ENCODE data around the gene SLC26A2. TPM values are rescaled to one million over a fixed set of nuclear protein-coding genes. Genes with fewer than 3 reads are reported as not detected.
"Not testable (repeated sequence)": the region's sequence is repeated elsewhere in the genome, so short reads cannot be mapped to it uniquely, and the experiment has no call there.

SLC26A2 gene
- total RNA-seq, 1 donor from 2014 or later, result 15.4 TPM

DNA sequence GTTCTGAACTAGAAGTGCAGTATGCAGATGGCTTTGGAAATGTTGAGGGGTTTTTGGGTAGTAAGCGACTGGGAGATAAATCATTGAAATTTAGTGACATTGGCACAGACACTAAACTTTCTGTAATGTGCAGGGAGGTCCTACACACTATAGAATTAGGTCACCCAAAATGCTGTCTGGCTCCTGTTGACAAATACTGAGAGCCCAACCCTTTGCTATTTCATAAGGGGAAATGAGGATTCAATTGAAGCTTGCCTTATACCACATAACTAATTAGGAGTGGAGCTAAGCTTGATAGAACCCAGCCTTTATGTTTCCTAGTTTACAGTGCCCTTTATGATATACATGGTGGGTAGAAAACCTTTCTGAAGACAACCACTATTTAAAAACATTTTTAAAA is 62.6 kb downstream of the SLC26A2 start:
- TF ChIP-seq, protein P1, sequence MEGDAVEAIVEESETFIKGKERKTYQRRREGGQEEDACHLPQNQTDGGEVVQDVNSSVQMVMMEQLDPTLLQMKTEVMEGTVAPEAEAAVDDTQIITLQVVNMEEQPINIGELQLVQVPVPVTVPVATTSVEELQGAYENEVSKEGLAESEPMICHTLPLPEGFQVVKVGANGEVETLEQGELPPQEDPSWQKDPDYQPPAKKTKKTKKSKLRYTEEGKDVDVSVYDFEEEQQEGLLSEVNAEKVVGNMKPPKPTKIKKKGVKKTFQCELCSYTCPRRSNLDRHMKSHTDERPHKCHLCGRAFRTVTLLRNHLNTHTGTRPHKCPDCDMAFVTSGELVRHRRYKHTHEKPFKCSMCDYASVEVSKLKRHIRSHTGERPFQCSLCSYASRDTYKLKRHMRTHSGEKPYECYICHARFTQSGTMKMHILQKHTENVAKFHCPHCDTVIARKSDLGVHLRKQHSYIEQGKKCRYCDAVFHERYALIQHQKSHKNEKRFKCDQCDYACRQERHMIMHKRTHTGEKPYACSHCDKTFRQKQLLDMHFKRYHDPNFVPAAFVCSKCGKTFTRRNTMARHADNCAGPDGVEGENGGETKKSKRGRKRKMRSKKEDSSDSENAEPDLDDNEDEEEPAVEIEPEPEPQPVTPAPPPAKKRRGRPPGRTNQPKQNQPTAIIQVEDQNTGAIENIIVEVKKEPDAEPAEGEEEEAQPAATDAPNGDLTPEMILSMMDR (IDR thresholded peaks at IDR 0.05; ENCODE audit: unreplicated experiment), result no peak
- H3K4me1 Mint-ChIP-seq, result no peaks in the 10 kb centered on the region
- H3K27me3 Mint-ChIP-seq (ENCODE audit: low read depth), result no peaks in the 10 kb centered on the region
- H3K4me3 Mint-ChIP-seq, result no peak overlapping the region
- H3K9me3 Mint-ChIP-seq, result no peaks in the 10 kb centered on the region
- DNase-seq (ENCODE audit: low spot score in 2 of 2, unreplicated experiment in 2 of 2), result no peak
- no peak overlapping the region for H3K27ac Mint-ChIP-seq
- H3K36me3 Mint-ChIP-seq, result peaks cover 35% of the 10 kb centered on the region

DNA sequence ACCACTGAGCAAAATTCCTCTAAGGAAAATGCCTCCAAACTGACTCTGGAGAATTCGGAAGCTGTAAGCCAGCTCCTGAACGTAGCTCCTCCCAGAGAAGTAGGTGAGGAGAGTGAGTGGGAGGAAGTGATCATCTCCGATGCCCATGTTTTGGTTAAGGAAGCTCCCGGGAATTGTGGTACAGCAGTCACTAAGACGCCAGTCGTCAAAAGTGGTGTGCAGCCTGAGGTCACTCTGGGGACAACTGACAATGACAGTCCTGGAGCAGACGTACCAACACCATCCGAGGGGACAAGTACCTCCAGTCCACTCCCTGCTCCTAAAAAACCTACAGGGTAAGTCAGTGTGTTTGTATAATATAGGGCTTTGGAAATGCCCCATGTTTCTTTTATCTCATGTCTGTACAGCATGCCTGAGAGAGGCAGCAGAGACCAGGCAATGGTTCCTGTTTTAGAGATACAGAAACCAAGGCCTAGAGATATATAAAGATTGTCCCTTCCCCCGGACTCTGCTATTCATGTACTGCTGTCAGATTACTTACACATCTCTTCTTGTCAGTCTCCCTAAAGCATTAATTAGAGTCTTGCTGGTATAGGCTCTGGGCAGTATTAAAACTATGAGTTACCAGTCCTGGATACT is 63.9 kb downstream of the SLC26A2 start:
- TF ChIP-seq, protein P1 (IDR thresholded peaks at IDR 0.05; ENCODE audit: unreplicated experiment), result no peak
- Mint-ChIP-seq H3K27ac (no peak overlapping the region), H3K27me3 (ENCODE audit: low read depth) (no peaks in the 10 kb centered on the region), H3K4me3 (no peak overlapping the region), H3K4me1 (no peaks in the 10 kb centered on the region), H3K36me3 (peaks cover 25% of the 10 kb centered on the region), H3K9me3 (no peaks in the 10 kb centered on the region)
- no peak for DNase-seq (ENCODE audit: low spot score in 2 of 2, unreplicated experiment in 2 of 2)

DNA sequence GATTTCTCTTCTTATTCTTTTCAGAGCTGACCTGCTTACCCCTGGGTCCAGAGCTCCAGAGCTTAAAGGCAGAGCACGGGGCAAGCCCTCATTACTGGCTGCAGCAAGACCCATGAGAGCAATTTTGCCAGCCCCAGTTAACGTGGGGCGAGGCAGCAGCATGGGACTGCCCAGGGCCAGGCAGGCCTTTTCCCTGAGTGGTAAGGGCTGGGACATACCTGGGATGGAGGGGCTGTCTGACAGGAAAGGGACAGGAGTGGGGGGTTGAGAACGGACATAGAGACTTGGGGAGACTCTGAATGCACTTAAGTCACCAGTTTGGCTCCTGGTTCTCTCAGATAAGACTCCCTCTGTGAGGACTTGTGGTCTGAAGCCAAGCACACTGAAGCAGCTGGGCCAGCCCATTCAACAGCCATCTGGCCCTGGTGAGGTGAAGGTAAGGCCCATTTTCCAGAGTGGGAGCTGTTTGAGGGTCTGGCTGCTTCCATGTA is 66.2 kb downstream of the SLC26A2 start:
- no peak overlapping the region for H3K4me3 Mint-ChIP-seq
- H3K27ac Mint-ChIP-seq, result no peak overlapping the region
- no peaks in the 10 kb centered on the region for H3K27me3 Mint-ChIP-seq (ENCODE audit: low read depth)
- peaks cover 29% of the 10 kb centered on the region for H3K36me3 Mint-ChIP-seq
- no peaks in the 10 kb centered on the region for H3K4me1 Mint-ChIP-seq
- H3K9me3 Mint-ChIP-seq, result no peaks in the 10 kb centered on the region
- DNase-seq (ENCODE audit: low spot score in 2 of 2, unreplicated experiment in 2 of 2), result no peak
- TF ChIP-seq, protein P1 (IDR thresholded peaks at IDR 0.05; ENCODE audit: unreplicated experiment), result no peak

DNA sequence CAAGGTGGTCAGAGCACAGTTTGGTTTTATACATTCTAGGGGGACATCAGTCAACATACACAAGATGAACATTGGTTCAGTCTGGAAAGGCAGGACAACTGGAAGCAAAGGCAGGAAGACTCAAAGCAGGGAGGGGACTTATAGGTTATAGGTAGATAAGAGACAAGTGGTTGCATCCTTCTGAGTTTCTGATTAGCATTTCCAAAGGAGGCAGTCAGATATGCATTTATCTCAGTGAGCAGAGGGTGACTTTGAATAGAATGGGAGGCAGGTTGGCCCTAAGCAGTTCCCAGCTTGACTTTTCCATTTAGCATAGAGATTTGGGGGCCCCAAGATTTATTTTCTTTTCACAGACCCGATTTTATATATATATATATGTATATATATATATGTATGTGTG is 67.5 kb downstream of the SLC26A2 start:
- H3K27me3 Mint-ChIP-seq (ENCODE audit: low read depth); H3K9me3 Mint-ChIP-seq; H3K4me1 Mint-ChIP-seq; H3K4me3 Mint-ChIP-seq; H3K27ac Mint-ChIP-seq; DNase-seq (ENCODE audit: low spot score in 2 of 2, unreplicated experiment in 2 of 2): not testable (repeated sequence)
- peaks cover 26% of the 10 kb centered on the region for H3K36me3 Mint-ChIP-seq

DNA sequence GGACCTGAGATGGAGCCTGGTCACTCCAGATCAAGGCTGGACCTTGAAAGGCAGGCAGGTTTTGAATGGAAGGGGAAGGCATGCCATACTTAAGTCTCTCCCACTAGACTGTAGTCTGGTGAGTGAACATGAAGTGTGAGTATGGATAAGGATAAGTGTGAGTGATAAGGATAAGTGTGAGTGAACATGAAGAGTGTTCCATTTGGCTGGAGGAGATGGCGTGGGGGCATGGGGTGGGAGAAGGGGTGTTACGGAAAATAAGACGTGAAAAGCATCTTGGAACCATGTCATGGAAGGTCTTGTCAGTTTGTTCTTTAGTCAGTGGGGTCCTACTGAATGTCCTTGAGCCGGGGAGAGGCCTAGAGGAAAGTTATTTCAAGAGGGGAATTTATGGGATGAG is 72.8 kb downstream of the SLC26A2 start:
- Mint-ChIP-seq H3K4me1 (peaks cover 3% of the 10 kb centered on the region), H3K4me3 (no peak overlapping the region), H3K27ac (no peak overlapping the region), H3K36me3 (peaks cover 35% of the 10 kb centered on the region), H3K27me3 (ENCODE audit: low read depth) (no peaks in the 10 kb centered on the region), H3K9me3 (no peaks in the 10 kb centered on the region)
- TF ChIP-seq, protein P1 (IDR thresholded peaks at IDR 0.05; ENCODE audit: unreplicated experiment), result no peak
- DNase-seq (ENCODE audit: low spot score in 2 of 2, unreplicated experiment in 2 of 2), result no peak

DNA sequence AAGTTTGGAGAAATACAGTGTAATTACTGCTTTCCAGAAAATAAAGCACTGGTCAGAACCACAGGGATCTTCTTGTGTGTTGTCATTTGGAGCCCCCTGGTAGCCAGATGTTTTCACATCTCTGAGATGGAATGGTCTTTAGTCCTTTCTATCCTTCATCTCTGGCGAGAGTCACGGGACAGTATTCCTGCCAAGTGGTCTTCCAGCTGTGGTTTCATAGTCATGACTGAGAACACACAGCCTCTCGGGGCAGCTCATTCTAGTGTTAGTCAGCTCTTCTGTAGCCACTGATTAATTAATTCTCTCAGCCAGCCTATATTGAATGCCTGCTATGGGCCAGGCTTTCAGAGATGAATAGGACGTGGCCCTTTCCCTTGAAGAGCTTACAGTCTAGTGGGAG is 74.1 kb downstream of the SLC26A2 start:
- Mint-ChIP-seq H3K36me3 (peaks cover 36% of the 10 kb centered on the region), H3K4me3 (no peak overlapping the region), H3K27me3 (ENCODE audit: low read depth) (no peaks in the 10 kb centered on the region), H3K4me1 (peaks cover 6% of the 10 kb centered on the region), H3K9me3 (no peaks in the 10 kb centered on the region), H3K27ac (no peak overlapping the region)
- TF ChIP-seq, protein P1 (IDR thresholded peaks at IDR 0.05; ENCODE audit: unreplicated experiment), result no peak
- no peak for DNase-seq (ENCODE audit: low spot score in 2 of 2, unreplicated experiment in 2 of 2)
